ENCODE data around the gene OR10V1. TPM values are rescaled to one million over a fixed set of nuclear protein-coding genes. Genes with fewer than 3 reads are reported as not detected.
"Not testable (repeated sequence)": the region's sequence is repeated elsewhere in the genome, so short reads cannot be mapped to it uniquely, and the experiment has no call there.

The OR10V1 gene
- total RNA-seq, 2 donors from 2014 or later: not detected

DNA sequence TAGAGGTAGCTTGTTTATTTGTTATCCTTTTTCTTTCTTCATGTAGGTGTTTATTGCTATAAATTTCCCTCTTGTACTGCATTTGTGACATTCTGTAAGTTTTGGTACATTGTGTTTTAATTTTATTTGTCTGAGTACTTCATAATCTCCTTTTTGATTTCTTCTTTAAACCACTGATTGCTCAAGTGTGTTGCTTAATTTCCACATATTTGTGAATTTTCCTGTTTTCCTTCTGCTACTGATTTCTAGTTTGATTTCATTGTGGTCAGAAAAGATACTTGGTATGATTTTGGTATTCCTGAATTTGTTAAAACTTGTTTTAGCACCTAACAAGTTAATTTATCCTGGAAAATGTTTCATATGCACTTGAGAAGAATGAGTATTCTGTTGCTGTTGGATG lies 15.1 kb downstream of the OR10V1 start:
- Histone ChIP-seq H3K36me3 (no peaks in the 10 kb centered on the region), H3K27ac (no peak overlapping the region), H3K27me3 (replicated peaks; ENCODE audit: insufficient read depth) (no peaks in the 10 kb centered on the region), H3K9me3 (no peaks in the 10 kb centered on the region), H3K4me1 (ENCODE audit: control insufficient read depth in 1 of 2, low read depth in 2 of 2) (no peaks in the 10 kb centered on the region), H3K4me3 (no peak overlapping the region)
- TF ChIP-seq, protein P1, sequence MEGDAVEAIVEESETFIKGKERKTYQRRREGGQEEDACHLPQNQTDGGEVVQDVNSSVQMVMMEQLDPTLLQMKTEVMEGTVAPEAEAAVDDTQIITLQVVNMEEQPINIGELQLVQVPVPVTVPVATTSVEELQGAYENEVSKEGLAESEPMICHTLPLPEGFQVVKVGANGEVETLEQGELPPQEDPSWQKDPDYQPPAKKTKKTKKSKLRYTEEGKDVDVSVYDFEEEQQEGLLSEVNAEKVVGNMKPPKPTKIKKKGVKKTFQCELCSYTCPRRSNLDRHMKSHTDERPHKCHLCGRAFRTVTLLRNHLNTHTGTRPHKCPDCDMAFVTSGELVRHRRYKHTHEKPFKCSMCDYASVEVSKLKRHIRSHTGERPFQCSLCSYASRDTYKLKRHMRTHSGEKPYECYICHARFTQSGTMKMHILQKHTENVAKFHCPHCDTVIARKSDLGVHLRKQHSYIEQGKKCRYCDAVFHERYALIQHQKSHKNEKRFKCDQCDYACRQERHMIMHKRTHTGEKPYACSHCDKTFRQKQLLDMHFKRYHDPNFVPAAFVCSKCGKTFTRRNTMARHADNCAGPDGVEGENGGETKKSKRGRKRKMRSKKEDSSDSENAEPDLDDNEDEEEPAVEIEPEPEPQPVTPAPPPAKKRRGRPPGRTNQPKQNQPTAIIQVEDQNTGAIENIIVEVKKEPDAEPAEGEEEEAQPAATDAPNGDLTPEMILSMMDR (IDR thresholded peaks at IDR 0.05): no peak
- no peak for ATAC-seq (ENCODE audit: insufficient number of reproducible peaks, low FRiP score, low read depth)
- DNase-seq (ENCODE audit: low spot score): no peak

DNA sequence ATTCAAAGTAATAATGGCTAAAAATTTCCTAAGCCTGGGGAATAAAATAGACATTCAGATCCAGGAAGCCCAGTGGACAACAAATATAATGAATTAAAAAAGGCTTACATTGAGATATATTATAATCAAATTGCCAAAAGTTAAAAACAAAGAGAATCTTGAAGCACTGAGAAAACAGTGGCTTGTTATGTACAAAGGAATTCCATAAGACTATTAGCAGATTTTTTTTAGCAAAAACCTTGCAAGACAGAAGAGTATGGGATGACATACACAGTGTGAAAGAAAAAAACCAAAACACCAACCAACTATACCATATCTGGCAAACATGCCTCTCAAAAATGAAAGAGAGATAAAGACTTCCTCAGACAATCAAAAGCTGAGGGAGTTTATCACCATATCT lies 20.7 kb downstream of the OR10V1 start:
- DNase-seq (ENCODE audit: low spot score) (no peak), ATAC-seq (ENCODE audit: insufficient number of reproducible peaks, low FRiP score, low read depth) (no peak)
- H3K4me1 ChIP-seq (ENCODE audit: control insufficient read depth in 1 of 2, low read depth in 2 of 2): no peaks in the 10 kb centered on the region
- no peaks in the 10 kb centered on the region for H3K36me3 ChIP-seq
- TF ChIP-seq, protein P1 (IDR thresholded peaks at IDR 0.05): no peak
- no peaks in the 10 kb centered on the region for H3K27me3 ChIP-seq (replicated peaks; ENCODE audit: insufficient read depth)
- H3K27ac ChIP-seq: no peak overlapping the region
- no peak overlapping the region for H3K4me3 ChIP-seq
- peaks cover 10% of the 10 kb centered on the region for H3K9me3 ChIP-seq

DNA sequence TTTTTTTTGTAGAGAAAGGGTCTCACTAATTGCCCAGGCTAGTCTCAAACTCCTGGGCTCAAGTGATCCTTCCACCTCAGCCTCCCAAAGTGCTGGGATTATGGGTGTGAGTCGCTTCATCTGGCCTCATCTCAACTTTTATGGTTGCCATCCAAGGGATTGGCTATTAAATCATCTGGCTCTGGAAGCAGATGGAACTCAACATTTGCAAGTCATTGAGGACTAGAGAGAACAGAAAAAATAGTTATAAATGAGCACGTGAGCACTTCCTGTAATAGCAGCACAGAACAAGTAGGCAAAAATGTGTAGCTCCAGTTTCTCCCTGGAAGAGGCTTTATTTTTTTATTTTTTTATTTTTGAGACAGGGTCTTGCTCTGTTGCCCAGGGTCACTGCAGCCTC lies 22.5 kb downstream of the OR10V1 start:
- Histone ChIP-seq H3K27me3 (replicated peaks; ENCODE audit: insufficient read depth) (no peaks in the 10 kb centered on the region), H3K4me3 (no peak overlapping the region)
- TF ChIP-seq, protein P1 (IDR thresholded peaks at IDR 0.05): no peak

DNA sequence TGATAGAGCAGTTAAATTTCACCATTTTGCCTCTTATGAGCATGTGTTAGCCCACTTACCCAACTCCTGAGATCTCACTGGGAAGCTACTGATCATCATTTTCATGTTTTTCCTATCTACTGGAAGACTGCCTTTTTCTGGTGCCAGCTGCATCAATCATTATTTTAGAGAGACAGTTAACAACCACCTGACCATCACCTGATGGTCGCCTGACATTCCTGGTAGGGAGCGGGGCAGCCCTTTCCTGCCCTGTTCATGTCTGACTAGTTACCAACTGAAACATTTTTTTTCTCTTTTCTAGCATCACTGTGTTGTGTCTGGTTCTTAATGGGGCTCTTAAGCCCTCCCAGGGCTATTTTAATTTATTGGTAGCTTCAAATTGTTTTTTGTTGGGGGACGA lies 24.6 kb downstream of the OR10V1 start:
- no peaks in the 10 kb centered on the region for H3K4me1 ChIP-seq (ENCODE audit: control insufficient read depth in 1 of 2, low read depth in 2 of 2)
- TF ChIP-seq, protein P1 (IDR thresholded peaks at IDR 0.05): no peak
- H3K27ac ChIP-seq: no peak overlapping the region
- no peak overlapping the region for H3K4me3 ChIP-seq
- H3K27me3 ChIP-seq (replicated peaks; ENCODE audit: insufficient read depth): no peaks in the 10 kb centered on the region
- no peaks in the 10 kb centered on the region for H3K36me3 ChIP-seq
- DNase-seq (ENCODE audit: low spot score): no peak
- ATAC-seq (ENCODE audit: insufficient number of reproducible peaks, low FRiP score, low read depth): no peak
- H3K9me3 ChIP-seq: peaks cover 10% of the 10 kb centered on the region

More for the DNA sequence above, 22.5 kb downstream of the OR10V1 start:
- DNase-seq (ENCODE audit: low spot score) (no peak), ATAC-seq (ENCODE audit: insufficient number of reproducible peaks, low FRiP score, low read depth) (no peak)
- H3K36me3 ChIP-seq: no peaks in the 10 kb centered on the region
- H3K27ac ChIP-seq: no peak overlapping the region
- H3K4me1 ChIP-seq (ENCODE audit: control insufficient read depth in 1 of 2, low read depth in 2 of 2): no peaks in the 10 kb centered on the region
- H3K9me3 ChIP-seq: peaks cover 10% of the 10 kb centered on the region

DNA sequence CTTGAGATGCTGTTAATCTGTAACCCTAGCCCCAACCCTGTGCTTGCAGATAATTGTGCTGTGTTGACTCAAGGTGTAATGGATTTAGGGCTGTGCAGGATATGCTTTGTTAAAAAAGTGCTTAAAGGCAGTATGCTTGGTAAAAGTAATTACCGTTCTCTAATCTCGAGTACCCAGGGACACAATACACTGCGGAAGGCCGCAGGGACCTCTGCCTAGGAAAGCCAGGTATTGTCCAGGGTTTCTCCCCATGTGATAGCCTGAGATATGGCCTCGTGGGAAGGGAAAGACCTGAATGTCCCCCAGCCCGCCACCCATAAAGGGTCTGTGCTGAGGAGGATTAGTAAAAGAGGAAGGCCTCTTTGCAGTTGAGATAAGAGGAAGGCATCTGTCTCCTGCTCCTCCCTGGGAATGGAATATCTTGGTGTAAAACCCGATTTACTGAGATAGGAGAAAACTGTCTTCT lies 32.4 kb downstream of the OR10V1 start:
- not testable (repeated sequence) for DNase-seq (ENCODE audit: low spot score); H3K4me1 ChIP-seq (ENCODE audit: control insufficient read depth in 1 of 2, low read depth in 2 of 2); H3K9me3 ChIP-seq; H3K27me3 ChIP-seq (replicated peaks; ENCODE audit: insufficient read depth); H3K36me3 ChIP-seq; H3K4me3 ChIP-seq; ATAC-seq (ENCODE audit: insufficient number of reproducible peaks, low FRiP score, low read depth); H3K27ac ChIP-seq
